Transverse colon (tissue), 4 donors: Measurements from ENCODE around the gene LRRC61. TPM values are rescaled to one million over a fixed set of nuclear protein-coding genes. Genes with fewer than 3 reads are reported as not detected.

ENCODE experiments used
- DNase-seq: peaks from one replicate; pipeline ENCODE4 v3.0.0-alpha.2; 2019
- H3K27ac ChIP-seq, 4 donors: fragments of 200-600 bp; sonication (generic); 2 replicates each; pipeline ENCODE4 v1.5.1; 2016 to 2018; ENCODE audit warnings: inconsistent platforms in 4 of 4
- H3K27me3 ChIP-seq: fragments of 200-600 bp; sonication (generic); 2 replicates; pipeline ENCODE4 v1.5.1; 2017; ENCODE audit warnings: inconsistent platforms
- H3K36me3 ChIP-seq, 4 donors: fragments of 200-600 bp; sonication (generic); 2 replicates each; pipeline ENCODE4 v1.5.1; 2017 to 2019; ENCODE audit warnings: inconsistent platforms in 4 of 4
- H3K4me1 ChIP-seq, 4 donors: fragments of 200-600 bp; sonication (generic); 2 replicates each; pipeline ENCODE4 v1.5.1; 2017 to 2020; ENCODE audit warnings: inconsistent platforms in 4 of 4
- H3K4me3 ChIP-seq, 4 donors: fragments of 200-600 bp; sonication (generic); 1 replicate in 1 of 4; 2 replicates in 3 of 4; pipeline versions ENCODE4 v1.5.1 to v1.6.1; 2017 to 2019; ENCODE audit warnings: inconsistent platforms in 4 of 4
- H3K9me3 ChIP-seq, 2 donors: fragments of 200-600 bp; sonication (generic); 2 replicates each; pipeline ENCODE4 v1.5.1; 2017 to 2019; ENCODE audit warnings: inconsistent platforms in 2 of 2
- EP300 ChIP-seq: sonication (generic); formaldehyde crosslinking; IDR thresholded peaks from one replicate; pipeline ENCODE4 v1.6.1; 2017; ENCODE audit warnings: antibody characterized with exemption, low read depth
- POLR2A ChIP-seq: fragments of 450-650 bp; IDR thresholded peaks from one replicate; pipeline ENCODE4 v1.6.1; 2016; ENCODE audit warnings: antibody characterized with exemption, mild to moderate bottlenecking, moderate library complexity
- POLR2AphosphoS5 ChIP-seq, 3 donors: sonication (generic); formaldehyde crosslinking; IDR thresholded peaks; one replicate each; pipeline ENCODE4 v1.6.1; 2016; ENCODE audit warnings: antibody characterized with exemption in 3 of 3
- WGBS, 2 donors: methylation state at CpG; one replicate each; pipeline ENCODE4 v1.1.5; 2018; ENCODE audit warnings: low coverage in 1 of 2; 5-methylcytosine and 5-hydroxymethylcytosine counted together
- in situ Hi-C, 4 donors: fragments of 200-750 bp; cut with MboI; loops; one replicate each; pipeline versions ENCODE4 v1.15.0 to v1.15.1; 2017; ENCODE audit warnings: low sequenced_read_pairs in 3 of 4, low pct_ligation_motif_present in 1 of 4, low pct_unique_long_range_greater_than_20kb in 1 of 4
- intact Hi-C: fragments of 100-400 bp; cut with DNase I; formaldehyde crosslinking; loops from one replicate; pipeline ENCODE4 v1.15.1; 2023; ENCODE audit warnings: low total_unique reads
- total RNA-seq, 4 donors: library from RNA; depleted of rRNA; stranded (reverse); fragments of >200 nt; gene quantifications; one replicate each; pipeline ENCODE4 v1.1.0, GENCODE V29; 2016
- TF ChIP-seq, protein P1 (sequence below), 5 experiments: fragments of 200-600 bp in 3 of 5; fragments of 450-650 bp in 2 of 5; sonication (generic) in 3 of 5; IDR thresholded peaks; 1 replicate in 2 of 5; 2 replicates in 3 of 5; pipeline ENCODE4 v1.5.1; 2016 to 2017; ENCODE audit warnings: antibody characterized with exemption in 5 of 5, inconsistent platforms in 3 of 5, mild to moderate bottlenecking in 2 of 5, moderate library complexity in 1 of 5

Gene LRRC61
- total RNA-seq, 4 donors from 2014 or later, result 1.4 to 55.4 (median 17.2) TPM

DNA sequence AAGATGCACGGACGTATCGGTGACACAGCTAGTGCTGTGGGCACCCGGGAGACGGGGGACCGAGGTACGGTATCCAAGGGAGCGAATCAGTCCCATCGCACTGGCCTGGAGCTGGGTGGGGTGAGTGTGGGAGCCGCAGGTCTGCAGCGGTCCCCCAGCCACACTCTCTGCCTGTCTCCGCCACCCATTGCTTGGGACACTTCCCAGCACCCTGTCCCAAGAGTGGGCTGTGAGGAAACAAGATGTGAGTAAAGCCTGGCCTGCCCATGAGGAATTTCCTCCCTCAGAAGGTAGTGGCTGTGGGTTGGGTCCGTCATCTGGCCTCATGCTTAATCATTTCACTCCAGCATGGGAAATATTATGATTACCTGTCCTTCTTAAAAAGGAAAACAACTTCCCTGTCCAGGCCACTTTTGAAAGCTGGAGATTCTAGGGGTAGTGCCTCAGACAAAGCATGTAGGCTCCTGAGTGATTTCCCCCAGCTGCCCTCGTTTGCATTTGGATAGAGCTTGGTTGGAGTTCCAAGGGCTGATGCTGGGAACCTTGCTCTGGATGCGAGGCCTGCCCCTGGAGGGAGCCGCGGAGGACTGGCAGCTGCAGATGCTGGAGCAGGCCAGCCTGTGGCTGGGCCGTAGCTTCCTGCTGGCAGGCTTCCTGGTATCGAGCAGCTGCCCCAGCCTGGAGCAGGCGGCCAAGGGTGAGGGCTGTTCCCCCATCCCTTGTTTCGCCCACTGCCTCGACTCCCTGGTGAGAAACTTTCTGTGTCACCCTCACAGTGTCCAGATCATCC, 6.4 kb downstream of the LRRC61 start:
- TF ChIP-seq POLR2A (no peak), EP300 (no peak), POLR2AphosphoS5 (IDR thresholded peaks at IDR 0.05) (no peak)
- TF ChIP-seq, protein P1, sequence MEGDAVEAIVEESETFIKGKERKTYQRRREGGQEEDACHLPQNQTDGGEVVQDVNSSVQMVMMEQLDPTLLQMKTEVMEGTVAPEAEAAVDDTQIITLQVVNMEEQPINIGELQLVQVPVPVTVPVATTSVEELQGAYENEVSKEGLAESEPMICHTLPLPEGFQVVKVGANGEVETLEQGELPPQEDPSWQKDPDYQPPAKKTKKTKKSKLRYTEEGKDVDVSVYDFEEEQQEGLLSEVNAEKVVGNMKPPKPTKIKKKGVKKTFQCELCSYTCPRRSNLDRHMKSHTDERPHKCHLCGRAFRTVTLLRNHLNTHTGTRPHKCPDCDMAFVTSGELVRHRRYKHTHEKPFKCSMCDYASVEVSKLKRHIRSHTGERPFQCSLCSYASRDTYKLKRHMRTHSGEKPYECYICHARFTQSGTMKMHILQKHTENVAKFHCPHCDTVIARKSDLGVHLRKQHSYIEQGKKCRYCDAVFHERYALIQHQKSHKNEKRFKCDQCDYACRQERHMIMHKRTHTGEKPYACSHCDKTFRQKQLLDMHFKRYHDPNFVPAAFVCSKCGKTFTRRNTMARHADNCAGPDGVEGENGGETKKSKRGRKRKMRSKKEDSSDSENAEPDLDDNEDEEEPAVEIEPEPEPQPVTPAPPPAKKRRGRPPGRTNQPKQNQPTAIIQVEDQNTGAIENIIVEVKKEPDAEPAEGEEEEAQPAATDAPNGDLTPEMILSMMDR (IDR thresholded peaks at IDR 0.05), result no peak
- Histone ChIP-seq H3K36me3 (no peaks in the 10 kb centered on the region), H3K9me3 (no peaks in the 10 kb centered on the region), H3K27ac (no peak overlapping the region), H3K4me3 (no peak overlapping the region), H3K4me1 (peaks cover 3 to 6% (median 5%) of the 10 kb centered on the region in 4 donors), H3K27me3 (no peaks in the 10 kb centered on the region)
- in situ Hi-C loops, result no loop called here
- intact Hi-C loops, result no loop called here
- DNase-seq, result no peak
- WGBS, 2 donors, result 71% methylated on average over 22 of the region's 22 CpGs; no CpG with 5 or more reads in 1 of the 2 donors

DNA sequence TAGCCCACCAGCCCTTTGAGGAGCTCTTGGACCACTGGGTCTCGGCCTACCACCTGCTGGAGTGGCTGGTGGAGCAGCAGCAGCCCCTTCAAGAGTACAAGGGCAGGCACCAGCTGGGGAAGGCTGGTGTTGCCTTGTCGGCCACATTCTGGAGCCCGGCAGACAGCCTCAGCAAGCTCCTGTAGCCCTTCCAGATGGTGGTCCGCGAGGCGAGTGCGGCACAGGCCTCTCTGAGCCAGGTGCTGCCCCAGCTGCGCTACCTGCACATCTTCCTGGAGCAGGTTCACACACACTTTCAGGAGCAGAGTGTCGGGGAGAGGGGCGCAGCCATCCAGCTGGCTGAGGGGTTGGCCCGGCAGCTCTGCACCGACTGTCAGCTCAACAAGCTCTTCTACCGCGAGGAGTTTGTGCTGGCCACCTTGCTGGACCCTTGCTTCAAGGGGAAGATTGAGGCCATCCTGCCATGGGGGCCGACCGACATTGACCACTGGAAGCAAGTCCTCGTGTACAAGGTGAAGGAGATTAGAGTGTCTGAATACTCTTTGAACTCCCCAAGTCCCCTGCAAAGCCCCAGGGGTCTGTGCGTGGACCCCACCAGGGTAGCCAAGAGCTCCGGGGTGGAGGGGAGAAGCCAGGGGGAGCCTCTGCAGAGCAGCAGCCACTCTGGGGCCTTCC, 7.2 kb downstream of the LRRC61 start:
- no peak overlapping the region for H3K27ac ChIP-seq
- H3K27me3 ChIP-seq, result no peaks in the 10 kb centered on the region
- WGBS, 2 donors, result 90% methylated on average over 16 of the region's 19 CpGs; no CpG with 5 or more reads in 1 of the 2 donors
- intact Hi-C loops, result no loop called here
- H3K4me3 ChIP-seq, result no peak overlapping the region
- H3K36me3 ChIP-seq, result no peaks in the 10 kb centered on the region
- no peak for DNase-seq
- H3K4me1 ChIP-seq, result peaks cover 0 to 7% (median 4%) of the 10 kb centered on the region in 4 donors
- TF ChIP-seq POLR2A, result no peak
- TF ChIP-seq EP300, result no peak
- no peak for TF ChIP-seq POLR2AphosphoS5 (IDR thresholded peaks at IDR 0.05)
- TF ChIP-seq, protein P1 (IDR thresholded peaks at IDR 0.05), result no peak
- H3K9me3 ChIP-seq, result no peaks in the 10 kb centered on the region
- in situ Hi-C loops, result no loop called here

DNA sequence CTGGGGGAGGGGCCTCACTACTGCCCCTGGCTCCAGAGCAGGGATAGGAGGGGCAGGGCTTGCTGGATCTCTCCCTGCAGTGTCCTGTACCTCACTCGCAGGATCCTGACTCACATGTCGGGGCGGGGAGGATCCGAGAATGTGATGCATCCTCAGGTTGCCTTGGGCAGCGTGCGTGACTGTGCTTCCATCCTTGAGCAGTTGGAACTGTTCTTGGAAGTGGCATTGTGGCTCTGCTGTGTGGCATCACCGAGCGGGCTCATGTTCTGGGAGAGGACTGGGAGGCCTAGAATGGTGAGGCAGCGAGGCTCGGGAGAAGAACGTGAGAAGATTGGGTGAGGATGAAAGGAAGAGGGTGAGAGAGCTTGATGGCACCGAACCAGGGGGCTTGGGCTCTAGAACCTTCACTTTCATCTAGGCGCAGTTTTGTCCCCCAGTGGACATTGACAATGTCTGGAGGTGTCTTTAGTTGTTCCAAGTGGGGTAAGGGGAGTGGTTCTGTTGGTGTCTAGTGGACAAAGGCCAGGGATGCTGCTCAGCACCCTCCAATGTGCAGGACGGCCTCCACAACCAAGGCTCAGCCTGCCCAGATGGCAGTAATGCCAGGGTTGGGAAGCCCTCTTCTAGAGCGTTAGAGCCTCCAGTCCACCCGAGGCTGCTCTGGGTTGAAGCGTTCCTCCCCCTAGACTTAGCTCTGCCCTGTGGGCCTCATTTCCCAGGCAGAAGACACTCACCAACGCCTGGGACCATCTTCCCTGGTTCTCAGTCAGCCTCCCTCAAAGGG, 9.9 kb downstream of the LRRC61 start:
- DNase-seq, result no peak
- Histone ChIP-seq H3K36me3 (no peaks in the 10 kb centered on the region), H3K4me3 (no peak overlapping the region), H3K9me3 (no peaks in the 10 kb centered on the region), H3K4me1 (peaks cover 19 to 28% (median 24%) of the 10 kb centered on the region in 4 donors), H3K27ac (no peak overlapping the region), H3K27me3 (no peaks in the 10 kb centered on the region)
- intact Hi-C loops, result no loop called here
- TF ChIP-seq EP300 (no peak), POLR2A (no peak), POLR2AphosphoS5 (IDR thresholded peaks at IDR 0.05) (no peak)
- TF ChIP-seq, protein P1 (IDR thresholded peaks at IDR 0.05), result no peak
- in situ Hi-C loops, result no loop called here
- WGBS, 2 donors, result 94 to 100% methylated on average over 7 to 18 of the region's 18 CpGs

DNA sequence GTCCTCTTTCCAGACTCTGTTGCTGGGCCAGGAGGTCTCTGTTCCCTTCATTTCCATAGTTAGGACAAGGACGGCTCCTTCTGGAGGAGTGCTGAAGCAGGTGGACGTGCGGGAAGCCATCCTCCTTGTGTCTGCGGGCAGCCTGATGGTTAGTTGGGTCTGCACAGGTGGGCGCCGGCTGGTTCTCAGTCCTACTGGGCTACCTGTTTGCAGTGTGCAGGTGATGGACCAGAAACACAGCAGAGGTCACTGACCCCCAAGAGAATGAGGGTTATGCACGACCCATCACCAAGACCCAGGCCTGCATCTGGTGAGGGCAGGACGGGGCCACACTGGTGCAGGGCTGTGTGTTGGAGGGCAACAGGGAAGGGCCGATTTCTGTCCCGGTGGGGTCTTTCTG, 10.5 kb downstream of the LRRC61 start:
- TF ChIP-seq EP300, result no peak
- intact Hi-C loops (no loop called here), in situ Hi-C loops (no loop called here)
- no peaks in the 10 kb centered on the region for H3K9me3 ChIP-seq
- H3K27me3 ChIP-seq, result no peaks in the 10 kb centered on the region
- H3K4me1 ChIP-seq, result peaks cover 19 to 35% (median 25%) of the 10 kb centered on the region in 4 donors
- H3K27ac ChIP-seq, result peak overlapping the region in 1 of 4 donors; percentile 94
- no peak overlapping the region for H3K4me3 ChIP-seq
- WGBS, 2 donors, result 97% methylated on average over 10 of the region's 10 CpGs; no CpG with 5 or more reads in 1 of the 2 donors
- no peaks in the 10 kb centered on the region for H3K36me3 ChIP-seq
- DNase-seq, result no peak
